ENCODE measurements around the gene TMEM221.
A peak's percentile ranks its signal among the peaks of the same experiment; 100 is the strongest.

The TMEM221 gene

DNA sequence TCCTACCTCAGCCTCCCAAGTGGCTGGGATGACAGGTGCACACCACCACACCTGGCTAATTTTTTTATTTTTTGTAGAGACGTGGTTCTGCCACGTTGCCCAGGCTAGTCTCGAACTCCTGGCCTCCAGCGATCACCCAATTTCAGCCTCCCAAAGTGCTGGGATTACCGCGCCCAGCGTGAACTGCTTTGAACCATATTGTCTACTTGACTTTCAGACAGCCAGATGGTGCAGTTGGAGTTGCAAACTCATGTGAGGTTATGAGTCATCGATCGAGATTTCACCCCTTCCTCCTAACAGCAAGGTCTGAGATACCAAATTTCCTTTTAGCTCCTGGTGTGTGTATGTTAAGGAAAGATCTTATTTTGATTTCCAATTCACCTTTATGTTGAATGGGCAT, 24.6 kb upstream of the TMEM221 start:
- no peak for DNase-seq (ENCODE audit: low read depth)

DNA sequence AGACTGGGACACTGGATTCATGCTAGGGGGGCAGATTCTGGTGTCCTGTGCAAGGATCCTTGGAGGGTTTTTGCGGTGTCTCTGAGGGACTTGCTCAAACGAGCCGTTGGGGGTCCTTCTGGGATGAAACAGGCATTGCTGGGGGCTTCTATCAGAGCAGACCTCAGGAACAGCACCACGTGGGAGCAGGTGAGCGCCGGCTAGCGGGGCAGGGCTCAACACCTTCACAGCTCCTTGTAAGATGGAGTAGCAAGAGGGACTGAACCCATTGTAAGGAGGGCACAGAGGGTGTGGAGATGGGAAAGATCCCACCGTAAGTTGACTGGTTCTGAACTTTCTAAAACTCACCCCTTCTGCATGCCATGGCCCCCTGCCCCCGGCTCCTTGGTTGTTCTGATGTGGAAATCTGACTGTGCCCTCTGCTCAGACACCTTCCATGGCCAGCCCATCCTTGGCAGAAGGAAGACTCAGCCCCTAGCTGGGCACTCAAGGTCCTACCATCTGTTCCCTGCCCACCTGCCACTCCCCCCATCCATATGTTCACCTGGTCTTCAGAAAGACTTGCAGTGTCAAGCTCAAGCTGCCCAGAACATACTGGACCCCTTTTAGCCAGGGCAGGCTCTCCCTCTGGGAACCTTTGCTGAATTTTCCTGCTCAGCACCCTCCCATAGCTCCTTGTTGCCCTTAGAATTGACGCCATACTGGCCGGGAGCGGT, 23.1 kb upstream of the TMEM221 start:
- DNase-seq (ENCODE audit: low read depth) = no peak

DNA sequence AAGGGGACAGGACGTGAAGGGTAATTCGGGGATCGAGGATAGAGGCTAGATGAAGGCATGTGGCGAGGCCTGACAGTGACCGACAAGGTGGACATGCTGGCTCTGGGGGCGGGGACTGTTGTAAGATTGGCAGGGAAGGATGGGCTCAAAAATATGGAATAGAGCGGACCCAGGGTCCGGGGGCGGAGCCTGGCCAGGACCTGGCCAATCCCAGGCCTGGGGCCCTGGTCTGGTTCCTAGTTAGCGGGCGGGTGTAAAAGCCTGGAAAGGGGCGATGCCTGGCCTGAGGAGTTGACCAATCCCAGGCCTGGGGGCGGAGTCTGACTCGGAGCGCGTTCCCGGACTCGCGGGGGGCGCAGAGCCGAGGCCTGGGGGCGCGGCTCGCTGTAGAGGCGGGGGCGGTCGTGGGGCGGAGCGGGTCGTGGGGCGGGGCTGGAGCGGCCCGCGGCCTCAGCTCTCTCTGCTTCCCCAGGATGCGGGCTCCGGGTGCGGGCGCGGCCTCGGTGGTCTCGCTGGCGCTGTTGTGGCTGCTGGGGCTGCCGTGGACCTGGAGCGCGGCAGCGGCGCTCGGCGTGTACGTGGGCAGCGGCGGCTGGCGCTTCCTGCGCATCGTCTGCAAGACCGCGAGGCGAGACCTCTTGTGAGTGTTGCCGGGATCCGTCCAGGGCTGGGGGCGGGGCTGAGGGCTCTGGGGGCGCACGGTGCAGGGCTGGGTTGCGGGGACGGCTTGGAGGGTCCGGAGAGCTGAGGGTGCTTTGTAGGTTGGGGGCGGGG, 21.8 kb upstream of the TMEM221 start, which contains the start of gene SLC27A1:
SLC27A1 (plus strand) TSS at position 457 of the 774 bp plus-strand sequence; CDS start at position 474, 17 bp downstream.
- DNase-seq (ENCODE audit: low read depth) = peak; percentile 96

DNA sequence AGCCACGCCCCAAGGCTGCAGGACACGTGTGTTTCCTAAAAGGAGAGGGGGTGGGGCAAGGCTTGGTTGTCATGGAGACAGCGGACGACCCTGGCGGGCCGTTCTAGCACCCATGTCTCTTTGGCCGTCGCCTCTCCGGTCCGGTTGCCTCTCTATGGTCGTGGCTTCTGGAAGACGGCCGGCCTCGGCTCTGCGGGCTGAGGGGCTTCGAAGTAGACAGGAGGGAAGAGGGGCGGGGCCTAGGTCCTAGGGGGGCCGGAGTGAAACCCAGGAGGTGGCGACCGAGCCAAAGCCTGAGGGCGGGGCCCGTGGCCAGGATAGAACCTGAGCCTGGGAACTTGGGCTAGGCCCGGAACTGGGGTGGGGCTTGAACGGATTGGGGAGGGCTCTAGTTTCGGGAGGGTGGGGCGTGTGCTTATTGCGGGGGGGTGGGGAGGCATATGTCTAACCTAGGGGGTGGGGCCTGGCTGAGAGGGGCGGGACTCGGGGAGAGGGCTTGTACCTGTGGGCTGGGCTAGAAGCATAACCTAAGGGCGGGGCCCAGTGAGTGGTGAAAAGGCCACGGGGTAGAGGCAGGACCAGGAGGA, 21.1 kb upstream of the TMEM221 start:
- peak; percentile 86 for DNase-seq (ENCODE audit: low read depth)

DNA sequence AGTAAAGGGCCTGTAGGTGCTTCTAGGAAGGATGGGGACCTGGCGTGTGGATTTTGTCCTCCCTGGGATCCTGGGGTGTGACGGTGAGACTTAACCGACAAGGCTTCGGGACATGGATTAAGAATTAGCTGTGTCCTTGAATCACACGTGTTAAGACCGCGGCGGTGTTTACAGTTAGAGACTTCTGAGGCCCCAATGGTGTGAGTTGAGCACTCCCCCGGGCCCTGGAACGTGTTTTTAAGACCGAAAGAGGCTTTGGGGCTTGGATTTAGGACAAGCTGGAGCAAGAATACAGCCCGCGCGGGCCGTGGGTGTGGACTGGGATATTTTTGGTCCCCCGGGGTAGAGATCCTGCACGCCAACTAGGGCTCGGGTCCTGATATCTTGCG, 20.6 kb upstream of the TMEM221 start:
- no peak for DNase-seq (ENCODE audit: low read depth)

DNA sequence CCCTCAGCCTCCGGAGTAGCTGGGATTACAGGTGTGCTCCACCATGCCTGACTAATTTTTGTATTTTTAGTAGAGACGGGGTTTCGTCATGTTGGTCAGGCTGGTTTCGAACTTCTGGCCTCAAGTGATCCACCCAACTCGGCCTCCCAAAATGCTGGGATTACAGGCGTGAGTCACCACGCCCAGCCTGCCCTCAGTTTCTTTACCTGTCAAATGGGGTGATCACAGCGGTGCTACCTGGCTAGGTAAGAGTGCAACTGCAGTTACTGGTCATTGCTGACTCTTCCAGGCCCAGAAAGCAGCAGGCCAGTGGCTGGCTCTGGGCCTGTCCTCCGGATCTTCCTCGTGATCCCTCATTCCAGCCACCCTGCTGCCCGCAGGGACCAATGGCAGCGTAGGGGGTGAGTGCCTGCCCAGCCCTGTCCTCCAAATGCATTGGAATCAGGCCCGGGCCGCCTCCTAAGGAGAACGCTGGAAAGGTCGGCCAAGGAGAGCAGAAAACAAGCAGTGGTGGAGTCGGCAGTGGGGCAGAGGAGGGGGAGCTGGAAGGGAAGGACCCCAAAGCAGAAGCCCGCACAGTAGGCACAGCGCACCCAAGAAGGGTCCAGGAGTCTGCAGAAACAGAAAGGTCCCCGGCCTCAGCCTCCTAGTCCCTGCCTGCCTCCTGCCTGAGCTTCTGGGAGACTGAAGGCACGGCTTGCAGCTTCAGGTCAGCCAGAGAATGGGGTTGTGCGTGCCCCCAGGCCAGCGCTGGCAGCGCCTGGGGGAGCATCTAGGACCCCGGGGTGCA, 20.0 kb upstream of the TMEM221 start:
- DNase-seq (ENCODE audit: low read depth) = no peak

DNA sequence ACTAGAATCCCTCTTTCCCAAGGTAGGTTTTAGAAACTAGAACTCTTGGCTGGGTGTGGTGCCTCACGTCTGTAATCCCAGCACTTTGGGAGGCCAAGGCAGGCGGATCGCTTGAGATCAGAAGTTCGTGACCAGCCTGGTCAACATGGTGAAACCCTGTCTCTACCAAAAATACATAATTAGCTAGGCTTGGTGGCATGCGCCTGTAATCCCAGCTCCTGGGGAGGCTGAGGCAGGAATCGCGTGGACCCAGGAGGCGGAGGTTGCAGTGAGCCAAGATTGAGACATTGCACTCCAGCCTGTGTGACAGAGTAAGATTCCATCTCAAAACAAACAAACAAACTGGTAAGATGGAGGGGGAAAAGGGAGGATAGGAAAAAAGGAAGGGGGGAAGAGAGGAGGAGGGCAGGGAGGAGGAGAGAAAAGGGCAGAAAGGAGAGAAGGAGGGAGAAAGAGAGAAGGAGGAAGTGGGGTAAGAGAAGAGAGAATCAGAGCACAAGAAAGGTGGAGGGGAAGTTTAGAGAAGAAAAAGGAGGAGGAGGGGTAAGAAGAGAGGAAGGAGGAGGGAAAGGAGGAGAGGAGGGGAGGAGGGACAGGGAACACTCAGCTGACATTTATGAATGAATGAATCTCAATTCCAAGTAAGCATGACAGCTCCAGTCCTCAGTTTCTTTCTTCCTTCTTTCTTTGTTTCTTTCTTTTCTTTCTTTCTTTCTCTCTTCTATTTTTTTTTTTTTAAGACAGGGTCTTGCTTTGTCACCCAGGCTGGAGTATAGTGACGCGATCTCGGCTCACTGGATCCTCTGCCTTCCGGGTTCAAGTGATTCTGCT, 19.2 kb upstream of the TMEM221 start:
- no peak for DNase-seq (ENCODE audit: low read depth)

DNA sequence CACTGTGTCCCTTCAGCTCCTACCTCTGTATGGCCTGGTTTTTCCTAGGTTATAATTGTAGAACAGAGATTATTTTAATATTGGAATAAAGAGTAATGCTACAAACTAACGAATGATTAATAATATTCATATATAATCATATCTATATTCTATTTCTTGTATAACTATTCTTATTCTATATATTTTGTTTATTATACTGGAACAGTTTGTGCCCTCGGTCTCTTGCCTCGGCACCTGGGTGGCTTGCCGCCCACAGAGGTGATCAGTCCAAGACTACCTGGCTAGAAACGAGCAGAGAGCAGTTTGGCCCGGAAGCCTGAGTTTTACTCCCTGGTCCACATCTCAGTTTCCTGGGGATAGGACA, 18.0 kb upstream of the TMEM221 start:
- no peak for DNase-seq (ENCODE audit: low read depth)

DNA sequence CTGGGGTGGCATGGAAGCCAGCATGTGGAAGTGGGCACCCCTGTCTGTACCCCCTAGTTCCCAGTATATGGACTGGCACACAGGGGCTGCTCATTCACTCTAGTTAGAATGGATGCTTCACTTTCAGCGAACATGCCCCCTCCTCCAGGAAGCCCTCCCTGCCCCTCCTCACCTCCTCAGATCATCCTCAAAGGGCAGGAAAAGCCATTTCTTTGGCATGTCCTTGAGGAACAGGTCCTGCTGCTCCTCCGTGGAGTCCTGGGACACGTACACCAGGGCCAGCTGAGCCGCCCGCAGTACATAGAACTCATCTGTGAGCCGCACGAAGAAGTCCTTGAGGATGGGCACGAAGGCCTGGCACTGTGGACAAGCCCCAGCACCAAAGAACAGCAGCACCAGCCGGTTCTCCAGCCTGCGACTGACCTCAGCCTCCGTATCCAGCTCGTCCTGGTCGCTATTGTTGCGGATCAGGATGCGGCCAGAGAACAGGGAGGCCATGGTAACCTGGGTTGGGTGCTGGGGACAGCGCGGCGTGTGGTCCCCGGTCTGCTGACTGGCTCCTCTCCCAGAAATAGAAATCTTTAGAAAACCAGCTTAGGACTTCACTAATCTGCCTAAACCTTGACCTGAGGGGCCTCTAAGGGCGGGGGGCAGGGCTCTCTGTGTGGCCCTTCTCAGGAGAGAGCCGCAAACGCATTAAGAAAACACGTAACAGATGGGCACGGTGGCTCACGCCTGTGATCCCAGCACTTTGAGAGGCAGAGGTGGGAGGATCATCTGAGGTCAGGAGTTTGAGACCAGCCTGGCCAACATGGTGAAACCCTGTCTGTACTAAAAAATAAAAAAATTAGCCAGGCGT, 12.1 kb upstream of the TMEM221 start, which contains the start of gene NXNL1:
NXNL1 (minus strand) TSS at position 555 of the 859 bp plus-strand sequence; CDS start at position 498, 57 bp downstream.
- no peak for DNase-seq (ENCODE audit: low read depth)

DNA sequence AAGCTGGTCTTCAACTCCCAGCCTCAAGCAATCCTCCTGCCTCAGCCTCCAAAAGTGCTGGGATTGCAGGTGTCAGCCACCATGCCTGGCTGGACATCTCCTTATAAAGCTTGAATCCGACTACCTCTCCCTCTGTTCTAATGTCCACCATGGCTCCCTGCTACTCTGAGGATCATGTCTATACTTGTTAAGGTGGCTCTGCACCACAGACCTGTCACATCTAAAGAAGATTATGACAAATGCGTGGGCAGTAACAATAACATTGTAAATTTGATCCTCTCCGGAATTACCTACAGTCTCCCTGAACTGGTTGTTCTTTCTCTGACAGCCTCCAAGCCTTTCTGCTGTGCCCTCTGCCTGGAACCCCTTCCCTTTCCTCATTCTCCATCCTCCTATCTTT, 10.5 kb upstream of the TMEM221 start:
- DNase-seq (ENCODE audit: low read depth) = no peak

DNA sequence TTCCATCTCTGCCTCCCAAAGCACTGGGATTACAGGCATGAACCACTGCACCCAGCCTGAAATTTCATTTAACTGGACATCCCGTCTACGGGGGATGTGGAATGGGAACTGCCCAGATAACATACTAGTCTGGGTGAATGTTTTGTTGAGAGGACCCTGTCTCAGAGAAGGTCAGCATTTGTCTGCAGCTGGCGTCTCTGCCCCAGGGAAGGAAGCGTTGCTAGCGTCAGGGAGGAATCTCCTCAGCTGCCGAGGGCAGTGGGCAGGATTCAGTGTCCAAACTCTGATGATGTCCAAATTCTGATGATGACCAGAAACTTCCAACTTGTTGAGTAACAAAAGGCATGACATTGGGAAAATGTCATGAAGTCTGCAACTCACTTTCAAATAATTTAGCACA, 9.1 kb upstream of the TMEM221 start:
- DNase-seq (ENCODE audit: low read depth) = no peak

DNA sequence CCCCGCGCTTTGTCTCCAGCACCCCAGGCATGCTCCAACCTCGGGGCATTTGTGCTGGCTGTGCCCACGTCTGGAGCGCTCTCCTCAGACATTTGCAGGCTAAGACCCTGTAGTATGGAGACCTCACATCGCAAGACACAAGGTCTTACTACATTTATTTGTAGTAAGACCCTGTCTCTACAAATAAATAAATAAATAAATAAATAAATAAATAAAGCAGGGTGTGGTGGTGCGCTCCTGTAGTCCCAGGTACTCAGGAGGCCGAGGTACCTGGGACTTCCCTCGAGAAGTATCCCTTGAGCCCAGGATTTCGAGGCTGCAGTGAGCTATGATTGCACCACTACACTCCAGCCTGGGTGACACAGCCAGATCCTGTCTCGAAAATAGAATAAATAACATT, 7.7 kb upstream of the TMEM221 start:
- no peak for DNase-seq (ENCODE audit: low read depth)

DNA sequence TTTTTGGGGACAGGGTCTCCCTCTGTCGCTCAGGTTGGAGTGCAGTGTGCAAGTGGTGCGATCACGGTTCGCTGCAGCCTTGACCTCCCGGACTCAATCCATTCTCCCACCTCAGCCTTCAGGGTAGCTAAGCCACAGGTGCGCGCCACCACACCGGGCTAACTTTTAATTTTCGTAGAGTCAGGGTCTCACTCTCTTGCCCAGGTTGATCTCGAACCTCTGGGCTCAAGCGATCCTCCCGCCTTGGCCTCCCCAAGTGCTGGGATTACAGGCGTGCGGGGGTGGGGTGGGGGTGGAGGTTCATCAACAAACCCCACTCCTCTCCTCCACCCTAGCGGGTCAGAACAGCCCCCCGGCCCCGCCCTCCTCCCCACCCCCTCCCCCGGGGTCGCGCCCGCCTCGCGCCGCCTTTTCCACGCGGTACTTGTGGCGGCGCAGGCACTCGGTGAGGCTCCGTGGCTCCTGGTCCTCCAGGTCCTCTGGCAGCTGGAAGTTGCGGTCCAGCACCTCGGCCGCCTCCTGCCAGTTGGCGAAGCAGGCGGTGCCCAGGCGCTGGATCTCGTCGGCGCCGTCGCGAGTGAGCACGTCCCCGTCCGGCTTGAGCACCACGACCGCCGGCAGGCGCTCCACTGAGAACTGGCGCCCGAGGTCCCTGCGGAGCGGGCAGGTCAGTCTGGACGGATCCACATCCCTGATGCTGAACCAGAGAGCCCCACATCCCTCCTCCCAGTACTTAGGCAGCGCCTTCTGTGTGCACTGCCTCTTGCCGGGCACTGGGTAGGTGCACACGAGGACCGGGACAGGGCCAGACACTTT, 7.0 kb upstream of the TMEM221 start:
- DNase-seq (ENCODE audit: low read depth) = no peak

DNA sequence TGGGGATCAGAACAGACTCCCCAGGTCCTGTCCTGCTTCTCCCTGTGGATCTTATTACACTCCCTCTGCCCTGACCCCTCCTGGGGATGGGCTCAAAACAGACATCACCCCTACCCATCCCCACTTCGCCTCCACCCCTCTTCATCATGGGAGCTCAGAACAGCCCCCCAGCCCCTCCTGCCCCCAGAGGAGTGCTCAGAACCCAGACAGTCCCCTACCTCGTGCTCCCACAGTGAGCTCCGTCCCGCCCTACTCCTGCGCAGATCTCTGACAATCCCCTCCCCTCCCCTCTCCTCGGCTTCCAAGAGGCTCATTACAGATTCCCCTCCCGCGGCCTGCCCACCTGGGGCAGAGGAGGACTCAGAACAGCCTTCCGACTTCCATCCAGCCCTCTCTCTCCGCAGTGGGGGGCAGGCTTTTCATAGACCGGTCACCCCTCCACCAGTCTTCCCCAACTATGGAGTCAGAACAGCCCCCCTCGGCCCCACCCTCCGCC, 6.2 kb upstream of the TMEM221 start:
- no peak for DNase-seq (ENCODE audit: low read depth)

DNA sequence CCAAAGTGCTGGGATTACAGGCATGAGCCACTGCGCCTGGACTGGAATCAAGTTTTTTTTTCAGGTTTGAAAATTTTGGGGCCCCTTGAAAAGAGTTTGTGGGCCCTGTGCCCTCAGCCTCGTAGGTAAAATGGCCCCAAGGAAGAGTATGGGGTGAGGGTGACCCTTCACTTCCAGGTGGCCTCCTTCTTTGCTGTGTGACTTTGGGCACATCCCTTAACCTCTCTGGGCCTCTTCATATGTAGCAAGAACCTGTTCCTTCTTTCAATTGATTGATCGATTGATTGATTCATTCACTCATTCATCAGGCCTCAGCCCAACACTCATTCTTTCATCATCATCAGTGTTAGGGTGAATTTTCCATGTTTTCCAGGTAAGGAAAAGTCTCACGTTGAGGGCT, 3.4 kb upstream of the TMEM221 start:
- DNase-seq (ENCODE audit: low read depth) = no peak

DNA sequence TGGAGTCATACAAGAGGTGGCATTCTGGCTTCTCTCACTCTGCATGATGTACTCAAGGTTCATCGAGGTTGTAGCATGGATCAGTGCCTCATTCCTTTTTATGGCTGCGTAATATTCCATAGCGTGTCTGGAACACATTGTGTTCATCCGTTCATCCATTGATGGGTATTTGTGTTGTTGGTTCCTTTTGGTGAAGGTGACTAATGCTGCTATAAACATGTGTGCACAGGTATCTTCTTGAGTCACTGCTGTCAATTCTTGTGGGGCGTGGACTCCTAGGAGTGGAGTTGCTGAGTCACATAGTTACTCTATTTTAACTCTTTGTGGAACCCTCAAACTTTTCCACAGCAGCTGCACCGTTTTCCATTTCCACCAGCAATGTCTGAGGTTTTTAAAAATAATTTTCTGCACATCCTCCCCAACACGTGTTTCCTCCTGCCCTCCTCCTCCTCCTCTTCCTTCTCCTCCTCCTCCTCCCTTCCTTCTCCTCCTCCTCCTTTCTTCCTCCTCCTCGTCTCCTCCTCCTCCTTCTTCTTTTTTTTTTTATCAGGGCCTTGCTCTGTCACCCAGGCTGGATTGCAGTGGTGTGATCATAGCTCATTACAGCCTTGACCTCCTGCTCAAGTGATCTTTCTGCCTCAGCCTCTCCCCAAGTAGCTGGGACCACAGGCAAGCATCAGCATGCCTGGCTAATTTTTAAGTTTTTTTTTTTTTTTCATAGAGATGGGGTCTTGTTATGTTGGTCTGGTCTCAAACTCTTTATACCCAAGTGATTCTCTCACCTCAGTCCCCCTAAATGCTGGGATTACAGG, 2.0 kb upstream of the TMEM221 start:
- DNase-seq (ENCODE audit: low read depth) = no peak

DNA sequence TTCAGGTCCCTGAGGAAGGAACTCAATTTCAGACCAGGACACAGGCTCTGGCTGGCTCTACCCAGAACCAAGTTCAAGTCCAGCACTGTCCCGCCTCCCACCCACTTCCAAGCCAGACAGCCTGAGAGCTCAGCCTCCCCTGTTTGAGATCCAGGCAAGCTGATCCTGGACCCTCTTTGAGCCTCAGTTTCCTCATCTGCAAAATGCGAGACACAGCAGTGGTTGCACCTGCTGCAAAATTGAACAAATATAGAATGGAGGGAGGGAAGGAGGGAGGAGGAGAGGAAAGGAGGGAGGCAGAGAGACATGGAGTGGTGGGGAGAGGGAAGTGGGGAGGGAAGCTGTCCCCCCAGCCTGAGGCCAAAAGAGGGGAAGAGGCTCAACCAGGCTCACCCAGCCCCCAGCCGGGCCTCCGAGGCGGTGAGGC, 751 bp downstream of the TMEM221 start:
- no peak for DNase-seq (ENCODE audit: low read depth)

DNA sequence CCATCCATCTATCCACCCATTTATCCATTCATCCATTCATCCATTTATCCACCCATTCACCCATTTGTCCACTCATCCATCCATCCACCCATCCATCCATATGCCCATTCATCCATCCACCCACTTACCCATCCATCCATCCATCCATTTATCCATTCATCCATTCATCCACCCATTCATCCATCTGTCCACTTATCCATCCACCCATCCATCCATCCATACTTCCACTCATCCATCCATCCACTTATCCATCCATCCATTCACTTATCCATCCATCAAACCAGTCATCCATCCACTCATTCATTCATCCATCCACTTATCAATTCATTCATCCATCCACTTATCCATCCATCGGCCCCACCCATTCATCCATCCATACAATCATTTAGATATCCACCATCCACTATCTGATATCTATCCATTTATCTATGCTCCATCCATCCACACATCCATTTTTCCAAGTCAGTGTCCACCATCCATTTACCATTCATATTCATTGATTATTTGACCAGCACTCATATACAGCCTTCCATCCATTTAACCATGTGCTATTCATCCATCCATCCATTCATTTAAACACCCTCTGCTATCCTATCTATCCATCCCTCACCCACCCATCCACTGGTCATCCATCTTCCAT, 2.8 kb downstream of the TMEM221 start:
- no peak for DNase-seq (ENCODE audit: low read depth)
